Fibroblast of lung (primary cell): ENCODE results near the gene TWF1. TPM values are rescaled to one million over a fixed set of nuclear protein-coding genes. Genes with fewer than 3 reads are reported as not detected.

ENCODE experiments used
- DNase-seq, 2 donors: peaks; one replicate each; pipeline versions ENCODE4 v3.0.0 to v3.0.0-alpha.2; 2010; ENCODE audit warnings: low read depth in 2 of 2
- H2AFZ ChIP-seq: 2 replicates; pipeline ENCODE4 v1.5.1; 2012; ENCODE audit warnings: low read length, control low read depth, inconsistent platforms
- H3K27ac ChIP-seq: 2 replicates; pipeline ENCODE4 v1.5.1; 2011; ENCODE audit warnings: low read length, control low read depth; ENCODE audit not compliant: insufficient read depth
- H3K27me3 ChIP-seq: 2 replicates; pipeline ENCODE4 v1.5.1; 2011; ENCODE audit warnings: mild to moderate bottlenecking, low read length; ENCODE audit not compliant: control insufficient read depth, insufficient read depth
- H3K36me3 ChIP-seq: 2 replicates; pipeline ENCODE4 v1.5.1; 2011; ENCODE audit warnings: low read length; ENCODE audit not compliant: control insufficient read depth, insufficient read depth
- H3K4me1 ChIP-seq: 2 replicates; pipeline ENCODE4 v1.5.1; 2011; ENCODE audit warnings: low read length; ENCODE audit not compliant: control insufficient read depth, insufficient read depth; ENCODE audit errors: extremely low read depth
- H3K4me2 ChIP-seq: 2 replicates; pipeline ENCODE4 v1.5.1; 2011; ENCODE audit warnings: low read length, control low read depth; ENCODE audit not compliant: insufficient read depth; ENCODE audit errors: extremely low read depth
- H3K4me3 ChIP-seq, 4 experiments: fragments of 200-600 bp in 1 of 4; sonication (generic) in 1 of 4; replicated peaks in 1 of 4; 2 replicates each; pipeline ENCODE4 v1.5.1; 2011 to 2016; ENCODE audit warnings: low read length in 4 of 4, low read depth in 3 of 4, mild to moderate bottlenecking in 3 of 4, control low read depth in 2 of 4, inconsistent platforms in 1 of 4, mixed read lengths in 1 of 4; ENCODE audit not compliant: insufficient read depth in 1 of 4; ENCODE audit errors: control extremely low read depth in 1 of 4
- H3K79me2 ChIP-seq: 2 replicates; pipeline ENCODE4 v1.5.1; 2012; ENCODE audit warnings: mild to moderate bottlenecking, low read length, inconsistent platforms; ENCODE audit not compliant: control insufficient read depth, insufficient read depth
- H3K9ac ChIP-seq: 2 replicates; pipeline ENCODE4 v1.5.1; 2011; ENCODE audit warnings: mild to moderate bottlenecking, low read length, control low read depth; ENCODE audit not compliant: insufficient read depth
- H3K9me3 ChIP-seq: 2 replicates; pipeline ENCODE4 v1.5.1; 2012; ENCODE audit warnings: low read depth, low read length; ENCODE audit not compliant: control insufficient read depth, insufficient read depth
- H4K20me1 ChIP-seq: 2 replicates; pipeline ENCODE4 v1.5.1; 2011; ENCODE audit warnings: low read length; ENCODE audit not compliant: control insufficient read depth, insufficient read depth; ENCODE audit errors: extremely low read depth
- EZH2 ChIP-seq: IDR thresholded peaks from 2 replicates; pipeline ENCODE4 v1.5.1; 2012; ENCODE audit warnings: low read length, control low read depth, mild to moderate bottlenecking; ENCODE audit errors: missing control alignments
- polyA plus RNA-seq, 2 donors: library from polyadenylated mRNA; depleted of rRNA in 1 of 2; stranded (reverse) in 1 of 2; unstranded in 1 of 2; fragments of >200 nt; gene quantifications; 2 replicates each; pipeline ENCODE4 v1.2.1, GENCODE V29; 2011 to 2012; ENCODE audit warnings: missing spikeins in 1 of 2
- total RNA-seq: library from RNA; depleted of rRNA; stranded (reverse); fragments of >200 nt; gene quantifications from 2 replicates; pipeline ENCODE4 v1.2.1, GENCODE V29; 2014
- TF ChIP-seq, protein P1 (sequence below), 2 donors: IDR thresholded peaks in 1 of 2; conservative IDR thresholded peaks in 1 of 2; 1 replicate in 1 of 2; 2 replicates in 1 of 2; pipeline ENCODE4 v1.5.1; 2011 to 2012; ENCODE audit warnings: low read length in 2 of 2, control low read depth in 1 of 2, inconsistent platforms in 1 of 2, low read depth in 1 of 2, mild to moderate bottlenecking in 1 of 2

Gene TWF1
- total and polyA plus RNA-seq, 2 donors (not counting 1 experiment from before 2014, with no cell fraction given): 117 to 140 TPM

GRCh38 chr12:43812057-43812456 lies 5.9 kb upstream of the TWF1 start:
- Histone ChIP-seq H3K9ac (no peak overlapping the region), H2AFZ (no peak overlapping the region), H3K36me3 (no peaks in the 10 kb centered on the region), H3K27me3 (no peaks in the 10 kb centered on the region), H3K4me3 (no peak overlapping the region), H3K4me1 (no peaks in the 10 kb centered on the region), H3K4me2 (no peak overlapping the region), H3K79me2 (no peaks in the 10 kb centered on the region), H3K27ac (no peak overlapping the region), H3K9me3 (no peaks in the 10 kb centered on the region), H4K20me1 (no peaks in the 10 kb centered on the region)
- TF ChIP-seq, protein P1, sequence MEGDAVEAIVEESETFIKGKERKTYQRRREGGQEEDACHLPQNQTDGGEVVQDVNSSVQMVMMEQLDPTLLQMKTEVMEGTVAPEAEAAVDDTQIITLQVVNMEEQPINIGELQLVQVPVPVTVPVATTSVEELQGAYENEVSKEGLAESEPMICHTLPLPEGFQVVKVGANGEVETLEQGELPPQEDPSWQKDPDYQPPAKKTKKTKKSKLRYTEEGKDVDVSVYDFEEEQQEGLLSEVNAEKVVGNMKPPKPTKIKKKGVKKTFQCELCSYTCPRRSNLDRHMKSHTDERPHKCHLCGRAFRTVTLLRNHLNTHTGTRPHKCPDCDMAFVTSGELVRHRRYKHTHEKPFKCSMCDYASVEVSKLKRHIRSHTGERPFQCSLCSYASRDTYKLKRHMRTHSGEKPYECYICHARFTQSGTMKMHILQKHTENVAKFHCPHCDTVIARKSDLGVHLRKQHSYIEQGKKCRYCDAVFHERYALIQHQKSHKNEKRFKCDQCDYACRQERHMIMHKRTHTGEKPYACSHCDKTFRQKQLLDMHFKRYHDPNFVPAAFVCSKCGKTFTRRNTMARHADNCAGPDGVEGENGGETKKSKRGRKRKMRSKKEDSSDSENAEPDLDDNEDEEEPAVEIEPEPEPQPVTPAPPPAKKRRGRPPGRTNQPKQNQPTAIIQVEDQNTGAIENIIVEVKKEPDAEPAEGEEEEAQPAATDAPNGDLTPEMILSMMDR (conservative IDR thresholded peaks at IDR 0.05 in 1 of 2, IDR thresholded peaks at IDR 0.05 in 1 of 2; ENCODE audit: low read depth in 1 of 2, low read length in 2 of 2): no peak
- TF ChIP-seq EZH2: no peak
- no peak for DNase-seq

GRCh38 chr12:43807386-43807785 lies 1.3 kb upstream of the TWF1 start:
- TF ChIP-seq, protein P1 (conservative IDR thresholded peaks at IDR 0.05 in 1 of 2, IDR thresholded peaks at IDR 0.05 in 1 of 2; ENCODE audit: low read depth in 1 of 2, low read length in 2 of 2): no peak
- no peak for TF ChIP-seq EZH2
- H3K79me2 ChIP-seq: peaks cover 29% of the 10 kb centered on the region
- no peak for DNase-seq
- no peak overlapping the region for H3K4me3 ChIP-seq
- H3K4me2 ChIP-seq: no peak overlapping the region
- H3K9ac ChIP-seq: no peak overlapping the region
- H2AFZ ChIP-seq: no peak overlapping the region
- no peaks in the 10 kb centered on the region for H3K9me3 ChIP-seq
- no peaks in the 10 kb centered on the region for H3K4me1 ChIP-seq
- no peaks in the 10 kb centered on the region for H4K20me1 ChIP-seq
- no peak overlapping the region for H3K27ac ChIP-seq
- no peaks in the 10 kb centered on the region for H3K27me3 ChIP-seq
- peaks cover 3% of the 10 kb centered on the region for H3K36me3 ChIP-seq

GRCh38 chr12:43806737-43807072 lies 588 bp upstream of the TWF1 start:
- no peaks in the 10 kb centered on the region for H3K9me3 ChIP-seq
- peaks cover 29% of the 10 kb centered on the region for H3K79me2 ChIP-seq
- peak overlapping the region; percentile 79 for H2AFZ ChIP-seq
- no peaks in the 10 kb centered on the region for H4K20me1 ChIP-seq
- H3K27me3 ChIP-seq: no peaks in the 10 kb centered on the region
- H3K4me2 ChIP-seq: peak overlapping the region; percentile 91
- no peaks in the 10 kb centered on the region for H3K4me1 ChIP-seq
- peak overlapping the region; percentile 96 for H3K9ac ChIP-seq
- peaks cover 3% of the 10 kb centered on the region for H3K36me3 ChIP-seq
- peak overlapping the region; percentile 98 for H3K27ac ChIP-seq
- peak overlapping the region; percentile 79 to 98 (median 89) for H3K4me3 ChIP-seq
- peak in 1 of 2 donors; percentile 10 for DNase-seq
- no peak for TF ChIP-seq EZH2
- TF ChIP-seq, protein P1 (conservative IDR thresholded peaks at IDR 0.05 in 1 of 2, IDR thresholded peaks at IDR 0.05 in 1 of 2; ENCODE audit: low read depth in 1 of 2, low read length in 2 of 2): no peak
